ENCODE data around the gene OLFM1.

GRCh38 chr9:135103001-135103446 is 15.6 kb downstream of the OLFM1 start:
- no peak for TF ChIP-seq CTCF (IDR thresholded peaks at IDR 0.05)
- no peak for TF ChIP-seq POLR2A (IDR thresholded peaks at IDR 0.05)

All from right lobe of liver (tissue), 4 donors.